OCI-LY3 (cell line): ENCODE data around the gene EIF2B5.

Source experiments
- H2AFZ ChIP-seq: fragments of 200-600, 300-600 bp; shearing (Covaris generic); 2 replicates; pipeline ENCODE4 v1.6.0; 2014; ENCODE audit warnings: antibody characterized with exemption, low read depth, low read length
- H3K27ac ChIP-seq: fragments of 200-600, 300-600 bp; sonication (generic); 2 replicates; pipeline ENCODE4 v1.5.1; 2014; ENCODE audit warnings: mild to moderate bottlenecking, low read length, moderate library complexity, mixed read lengths
- H3K27me3 ChIP-seq: fragments of 200-600, 300-600 bp; sonication (generic); 2 replicates; pipeline ENCODE4 v1.6.1; 2014; ENCODE audit warnings: low read depth, low read length, mixed read lengths
- H3K36me3 ChIP-seq: fragments of 200-600, 300-600 bp; sonication (generic); replicated peaks from 2 replicates; pipeline ENCODE3; 2014; ENCODE audit warnings: low read depth, low read length, mixed read lengths
- H3K4me1 ChIP-seq: fragments of 300-600, 200-600 bp; sonication (generic); 2 replicates; pipeline ENCODE4 v1.6.1; 2014; ENCODE audit warnings: low read length, mixed read lengths
- H3K4me2 ChIP-seq: fragments of 200-600, 300-600 bp; sonication (generic); 2 replicates; pipeline ENCODE4 v1.6.1; 2014; ENCODE audit warnings: low read length, mixed read lengths
- H3K4me3 ChIP-seq: fragments of 300-600, 200-600 bp; sonication (generic); 2 replicates; pipeline ENCODE4 v1.5.1; 2014; ENCODE audit warnings: antibody characterized with exemption, mild to moderate bottlenecking, low read length, moderate library complexity
- H3K79me2 ChIP-seq: fragments of 300-600, 200-600 bp; shearing (Covaris generic); 2 replicates; pipeline ENCODE4 v1.6.1; 2014; ENCODE audit warnings: mild to moderate bottlenecking, low read length, mixed read lengths
- H3K9ac ChIP-seq: fragments of 300-600, 200-600 bp; shearing (Covaris generic); 2 replicates; pipeline ENCODE4 v1.6.0; 2014; ENCODE audit warnings: mild to moderate bottlenecking, low read length, moderate library complexity
- H3K9me3 ChIP-seq: fragments of 200-600, 300-600 bp; shearing (Covaris generic); 2 replicates; pipeline ENCODE4 v1.6.1; 2014; ENCODE audit warnings: low read length, mixed read lengths; ENCODE audit not compliant: insufficient read depth
- H4K20me1 ChIP-seq: fragments of 200-600, 300-600 bp; sonication (generic); 2 replicates; pipeline ENCODE4 v1.6.1; 2016; ENCODE audit warnings: low read length, mixed read lengths; ENCODE audit not compliant: insufficient read depth
- CTCF ChIP-seq: fragments of 200-600, 300-600 bp; sonication (generic); IDR thresholded peaks from 2 replicates; pipeline ENCODE4 v1.5.1; 2014; ENCODE audit warnings: antibody characterized with exemption, low read length, low read depth
- EZH2phosphoT487 ChIP-seq: fragments of 200-600 bp; shearing (Covaris generic); IDR thresholded peaks from 2 replicates; pipeline ENCODE4 v1.6.1; 2018; ENCODE audit warnings: antibody characterized with exemption, mixed run types, low read depth

The EIF2B5 gene

GRCh38 chr3:184184546-184185230 is 49.5 kb downstream of the EIF2B5 start:
- Histone ChIP-seq H3K4me1 (peaks cover 16% of the 10 kb centered on the region), H3K4me3 (peak overlapping the region; percentile 76), H3K79me2 (peaks cover 31% of the 10 kb centered on the region), H3K27ac (no peak overlapping the region; the same call in 1 of the 2 replicates), H4K20me1 (peaks cover 9% of the 10 kb centered on the region), H3K27me3 (no peaks in the 10 kb centered on the region), H3K4me2 (peak overlapping the region; percentile 84), H3K9me3 (no peaks in the 10 kb centered on the region), H3K9ac (peak overlapping the region; percentile 77), H3K36me3 (peaks cover 46% of the 10 kb centered on the region), H2AFZ (0 out of 2 replicates have a peak overlapping the region, but pooled peaks have one; percentile 22)
- TF ChIP-seq CTCF (no peak), EZH2phosphoT487 (no peak)

GRCh38 chr3:184185461-184186183 is 50.5 kb downstream of the EIF2B5 start:
- no peaks in the 10 kb centered on the region for H3K27me3 ChIP-seq
- peak overlapping the region; percentile 94 for H3K4me3 ChIP-seq
- peaks cover 16% of the 10 kb centered on the region for H3K4me1 ChIP-seq
- H3K9ac ChIP-seq: peak overlapping the region; percentile 88
- peak overlapping the region; percentile 84 for H3K4me2 ChIP-seq
- H2AFZ ChIP-seq: 0 out of 2 replicates have a peak overlapping the region, but pooled peaks have one; percentile 22
- H3K9me3 ChIP-seq: no peaks in the 10 kb centered on the region
- peaks cover 9% of the 10 kb centered on the region for H4K20me1 ChIP-seq
- peak overlapping the region; percentile 46 for H3K27ac ChIP-seq
- TF ChIP-seq CTCF (no peak), EZH2phosphoT487 (no peak)
- H3K36me3 ChIP-seq: peaks cover 47% of the 10 kb centered on the region
- H3K79me2 ChIP-seq: peaks cover 31% of the 10 kb centered on the region

GRCh38 chr3:184186184-184186901 is 51.2 kb downstream of the EIF2B5 start, which contains the start of gene ABCF3:
Gene ABCF3 (plus strand): TSS chr3:184186199. CDS start chr3:184186208, 9 bp downstream.
- peak within 1 kb of the TSS; percentile 95 for H3K4me2 ChIP-seq
- peak within 1 kb of the TSS; percentile 22; the same call in 1 of the 2 replicates for H2AFZ ChIP-seq
- H4K20me1 ChIP-seq: peaks cover 9% of the 10 kb centered on the region
- peaks cover 16% of the 10 kb centered on the region for H3K4me1 ChIP-seq
- H3K27me3 ChIP-seq: no peaks in the 10 kb centered on the region
- peak within 1 kb of the TSS; percentile 88 for H3K9ac ChIP-seq
- H3K4me3 ChIP-seq: peak within 1 kb of the TSS; percentile 94
- no peaks in the 10 kb centered on the region for H3K9me3 ChIP-seq
- H3K79me2 ChIP-seq: peaks cover 31% of the 10 kb centered on the region
- peak within 1 kb of the TSS; percentile 46 for H3K27ac ChIP-seq
- no peak for TF ChIP-seq EZH2phosphoT487
- no peak for TF ChIP-seq CTCF
- H3K36me3 ChIP-seq: peaks cover 49% of the 10 kb centered on the region

GRCh38 chr3:184186902-184187207 is 51.7 kb downstream of the EIF2B5 start:
- Histone ChIP-seq H3K9ac (peak overlapping the region; percentile 88), H3K79me2 (peaks cover 31% of the 10 kb centered on the region), H3K9me3 (no peaks in the 10 kb centered on the region), H3K4me3 (peak overlapping the region; percentile 94), H3K36me3 (peaks cover 46% of the 10 kb centered on the region), H2AFZ (no peak overlapping the region), H3K4me1 (peaks cover 16% of the 10 kb centered on the region), H3K4me2 (peak overlapping the region; percentile 95), H4K20me1 (peaks cover 9% of the 10 kb centered on the region), H3K27ac (no peak overlapping the region), H3K27me3 (no peaks in the 10 kb centered on the region)
- no peak for TF ChIP-seq CTCF
- no peak for TF ChIP-seq EZH2phosphoT487
